H1 (cell line): Measurements from ENCODE around the gene GUCY1A2. TPM values are rescaled to one million over a fixed set of nuclear protein-coding genes. Genes with fewer than 3 reads are reported as not detected.

Source experiments
- CTCF ChIA-PET: fragments of 300-600 bp; sonication (Branson Sonifier 250); formaldehyde crosslinking; loops from one replicate; lab custom pipeline; 2021; ENCODE audit not compliant: partially characterized antibody; lab: Charles Lee
- POLR2A ChIA-PET: fragments of 300-600 bp; sonication (Branson Sonifier 250); formaldehyde crosslinking; loops from one replicate; lab custom pipeline; 2021; ENCODE audit warnings: inconsistent platforms; ENCODE audit not compliant: partially characterized antibody; lab: Charles Lee
- DNase-seq, 2 experiments: peaks; one replicate each; pipeline versions ENCODE4 v3.0.0 to v3.0.0-alpha.2; 2010 to 2022; ENCODE audit warnings: low spot score in 2 of 2, low read depth in 1 of 2, mixed read lengths in 1 of 2
- FAIRE-seq: peaks from 2 replicates; lab custom pipeline; 2011; peaks lifted over from hg19 to GRCh38; lab: Jason Lieb, UNC
- H2AFZ ChIP-seq: 2 replicates; pipeline ENCODE4 v1.8.1; 2012; ENCODE audit warnings: low read length, inconsistent platforms
- H2AK5ac ChIP-seq: 2 replicates; pipeline ENCODE4 v1.6.1; 2013; ENCODE audit warnings: low read depth, low read length
- H2BK120ac ChIP-seq: replicated peaks from 2 replicates; pipeline ENCODE3; 2013; ENCODE audit warnings: low read depth, low read length, inconsistent platforms
- H2BK12ac ChIP-seq: 2 replicates; pipeline ENCODE4 v1.6.1; 2013; ENCODE audit warnings: low read depth, low read length
- H2BK15ac ChIP-seq: 2 replicates; pipeline ENCODE4 v1.6.1; 2013; ENCODE audit warnings: low read length
- H2BK20ac ChIP-seq: 2 replicates; pipeline ENCODE4 v1.6.1; 2013; ENCODE audit warnings: low read length
- H2BK5ac ChIP-seq: 2 replicates; pipeline ENCODE4 v1.6.1; 2013; ENCODE audit warnings: low read depth, low read length
- H3K14ac ChIP-seq: 2 replicates; pipeline ENCODE4 v1.6.1; 2013; ENCODE audit warnings: inconsistent platforms; ENCODE audit not compliant: insufficient read length
- H3K18ac ChIP-seq: 2 replicates; pipeline ENCODE4 v1.6.1; 2013; ENCODE audit warnings: low read length; ENCODE audit errors: extremely low read depth
- H3K23ac ChIP-seq: 2 replicates; pipeline ENCODE4 v1.6.1; 2013; ENCODE audit warnings: inconsistent platforms; ENCODE audit not compliant: insufficient read length
- H3K23me2 ChIP-seq: 2 replicates; pipeline ENCODE4 v1.6.1; 2013; ENCODE audit warnings: low read depth, low read length
- H3K27ac ChIP-seq: 2 replicates; pipeline ENCODE4 v1.6.1; 2011; ENCODE audit warnings: low read depth, low read length, inconsistent platforms
- H3K27me3 ChIP-seq, 4 experiments: replicated peaks in 1 of 4; 1 replicate in 1 of 4; 2 replicates in 3 of 4; pipeline versions ENCODE4 v1.6.1 to v1.8.1; 2011 to 2013; ENCODE audit warnings: low read length in 3 of 4, mild to moderate bottlenecking in 3 of 4, inconsistent platforms in 2 of 4, mixed read lengths in 2 of 4, moderate library complexity in 1 of 4; ENCODE audit not compliant: control insufficient read depth in 3 of 4, insufficient read depth in 3 of 4; ENCODE audit errors: extremely low read depth in 1 of 4
- H3K36me3 ChIP-seq, 4 experiments: 2 replicates each; pipeline versions ENCODE4 v1.6.1 to v1.8.1; 2011 to 2013; ENCODE audit warnings: mild to moderate bottlenecking in 4 of 4, low read length in 3 of 4, moderate library complexity in 2 of 4, control low read depth in 1 of 4, inconsistent platforms in 1 of 4; ENCODE audit not compliant: insufficient read depth in 4 of 4, control insufficient read depth in 2 of 4
- H3K4ac ChIP-seq: replicated peaks from 2 replicates; pipeline ENCODE3; 2013; ENCODE audit warnings: low read length, low read depth, mixed read lengths, inconsistent platforms; ENCODE audit not compliant: insufficient read length
- H3K4me1 ChIP-seq, 4 experiments: replicated peaks in 1 of 4; 1 replicate in 1 of 4; 2 replicates in 3 of 4; pipeline versions ENCODE4 v1.6.1 to v1.8.1; 2011 to 2013; ENCODE audit warnings: low read length in 3 of 4, inconsistent platforms in 2 of 4, mixed read lengths in 1 of 4; ENCODE audit not compliant: insufficient read depth in 4 of 4, control insufficient read depth in 3 of 4
- H3K4me2 ChIP-seq, 2 experiments: 2 replicates each; pipeline versions ENCODE4 v1.6.1 to v1.8.1; 2011 to 2013; ENCODE audit warnings: low read depth in 2 of 2, low read length in 2 of 2, control low read depth in 1 of 2, inconsistent platforms in 1 of 2, mild to moderate bottlenecking in 1 of 2; ENCODE audit not compliant: insufficient read depth in 1 of 2
- H3K4me3 ChIP-seq, 4 experiments: fragments of 200-600, 300-600 bp in 1 of 4; sonication (generic), shearing (Covaris generic), sonication (Bioruptor Twin) in 1 of 4; 2 replicates each; pipeline versions ENCODE4 v1.5.1 to v1.8.1; 2011 to 2016; ENCODE audit warnings: low read length in 4 of 4, low read depth in 3 of 4, control low read depth in 2 of 4, inconsistent platforms in 2 of 4, mild to moderate bottlenecking in 2 of 4, mixed read lengths in 1 of 4, moderate library complexity in 1 of 4; ENCODE audit not compliant: insufficient read depth in 2 of 4; ENCODE audit errors: extremely low read depth in 1 of 4
- H3K56ac ChIP-seq: replicated peaks from 2 replicates; pipeline ENCODE3; 2013; ENCODE audit warnings: low read depth, mild to moderate bottlenecking, mixed read lengths, low read length, inconsistent platforms; ENCODE audit not compliant: insufficient read length
- H3K79me1 ChIP-seq: 2 replicates; pipeline ENCODE4 v1.6.1; 2013; ENCODE audit warnings: low read depth, low read length, control low read depth
- H3K79me2 ChIP-seq, 2 experiments: 2 replicates each; pipeline versions ENCODE4 v1.6.1 to v1.8.1; 2012 to 2013; ENCODE audit warnings: low read length in 2 of 2, mild to moderate bottlenecking in 2 of 2, inconsistent platforms in 1 of 2; ENCODE audit not compliant: insufficient read depth in 2 of 2, control insufficient read depth in 1 of 2
- H3K9ac ChIP-seq, 4 experiments: replicated peaks in 1 of 4; 1 replicate in 1 of 4; 2 replicates in 3 of 4; pipeline versions ENCODE4 v1.6.1 to v1.8.1; 2011 to 2013; ENCODE audit warnings: low read depth in 3 of 4, low read length in 3 of 4, control low read depth in 2 of 4, mild to moderate bottlenecking in 2 of 4, moderate library complexity in 2 of 4, inconsistent platforms in 1 of 4; ENCODE audit errors: extremely low read depth in 1 of 4
- H3K9me3 ChIP-seq, 2 experiments: 2 replicates each; pipeline versions ENCODE4 v1.6.1 to v1.8.1; 2012 to 2013; ENCODE audit warnings: mild to moderate bottlenecking in 2 of 2, moderate library complexity in 2 of 2, control low read depth in 1 of 2, inconsistent platforms in 1 of 2, low read depth in 1 of 2, low read length in 1 of 2, mixed read lengths in 1 of 2; ENCODE audit not compliant: insufficient read depth in 2 of 2
- H4K20me1 ChIP-seq, 2 experiments: replicated peaks in 1 of 2; 2 replicates each; pipeline versions ENCODE3 to v1.8.1; 2011 to 2013; ENCODE audit warnings: inconsistent platforms in 2 of 2, low read length in 2 of 2, mild to moderate bottlenecking in 1 of 2; ENCODE audit not compliant: insufficient read depth in 2 of 2, control insufficient read depth in 1 of 2
- H4K5ac ChIP-seq: 2 replicates; pipeline ENCODE4 v1.6.1; 2013; ENCODE audit warnings: low read length, low read depth, mixed read lengths, inconsistent platforms; ENCODE audit not compliant: insufficient read length
- H4K8ac ChIP-seq: 2 replicates; pipeline ENCODE4 v1.8.0; 2013; ENCODE audit warnings: mild to moderate bottlenecking, moderate library complexity, low read length, inconsistent platforms; ENCODE audit not compliant: insufficient read depth; ENCODE audit errors: extremely low read depth
- H4K91ac ChIP-seq: replicated peaks from 2 replicates; pipeline ENCODE3; 2013; ENCODE audit warnings: low read length, mixed read lengths, inconsistent platforms; ENCODE audit not compliant: insufficient read length
- CEBPB ChIP-seq: IDR thresholded peaks from 2 replicates; pipeline ENCODE4 v1.6.1; 2012; ENCODE audit warnings: low read depth, low read length
- CTCF ChIP-seq, 3 experiments: IDR thresholded peaks; 1 replicate in 2 of 3; 2 replicates in 1 of 3; pipeline versions ENCODE4 v1.5.1 to v1.6.1; 2011; ENCODE audit warnings: low read length in 3 of 3, mild to moderate bottlenecking in 3 of 3, inconsistent platforms in 2 of 3, low read depth in 1 of 3, moderate library complexity in 1 of 3; ENCODE audit not compliant: insufficient read depth in 1 of 3; ENCODE audit errors: control extremely low read depth in 1 of 3
- EP300 ChIP-seq, 2 experiments: IDR thresholded peaks; 1 replicate in 1 of 2; 2 replicates in 1 of 2; pipeline ENCODE4 v1.6.1; 2011 to 2012; ENCODE audit warnings: low read depth in 2 of 2, low read length in 2 of 2, mild to moderate bottlenecking in 2 of 2, borderline replicate concordance in 1 of 2, inconsistent platforms in 1 of 2, moderate library complexity in 1 of 2
- JUN ChIP-seq: IDR thresholded peaks from 2 replicates; pipeline ENCODE4 v1.6.1; 2011; ENCODE audit warnings: low read depth, mild to moderate bottlenecking, improper control_type of control experiment, low read length
- KDM1A ChIP-seq: fragments of 200-600, 300-600 bp; sonication (generic); IDR thresholded peaks from 2 replicates; pipeline ENCODE4 v1.7.1; 2016; ENCODE audit warnings: mild to moderate bottlenecking, low read length, borderline replicate concordance
- KDM4A ChIP-seq: IDR thresholded peaks from one replicate; pipeline ENCODE4 v1.7.1; 2012; ENCODE audit warnings: low read depth, mild to moderate bottlenecking, moderate library complexity, low read length, inconsistent platforms; ENCODE audit not compliant: severe bottlenecking
- MAFK ChIP-seq: IDR thresholded peaks from 2 replicates; pipeline ENCODE4 v1.6.1; 2012; ENCODE audit warnings: low read depth, mild to moderate bottlenecking, improper control_type of control experiment, low read length
- RXRA ChIP-seq: IDR thresholded peaks from 2 replicates; pipeline ENCODE4 v1.6.1; 2011; ENCODE audit warnings: low read depth, mild to moderate bottlenecking, low read length, moderate library complexity; ENCODE audit not compliant: insufficient read depth
- SAP30 ChIP-seq: fragments of 300-600 bp; sonication (generic); IDR thresholded peaks from 2 replicates; pipeline ENCODE4 v1.7.1; 2012; ENCODE audit warnings: low read length, moderate library complexity, mild to moderate bottlenecking, inconsistent platforms; ENCODE audit not compliant: insufficient read depth, insufficient replicate concordance
- SP4 ChIP-seq: IDR thresholded peaks from 2 replicates; pipeline ENCODE4 v1.6.1; 2012; ENCODE audit warnings: low read length, inconsistent platforms
- WGBS, 2 experiments: shearing (Covaris generic) in 1 of 2; methylation state at CpG; one replicate each; pipeline versions ENCODE4 v1.1.6 to v1.1.7; 2013 to 2015; ENCODE audit warnings: low lambda C conversion rate in 2 of 2, mixed read lengths in 2 of 2, inconsistent platforms in 1 of 2, low coverage in 1 of 2, missing lambda C conversion rate in 1 of 2; ENCODE audit not compliant: insufficient replicate concordance in 2 of 2, insufficient coverage in 1 of 2, insufficient read length in 1 of 2; ENCODE audit errors: extremely low coverage in 1 of 2, missing lambda C conversion rate in 1 of 2; 5-methylcytosine and 5-hydroxymethylcytosine counted together
- polyA plus RNA-seq, 7 experiments: library from polyadenylated mRNA; depleted of rRNA in 3 of 7; stranded (reverse) in 5 of 7; unstranded in 2 of 7; fragments of >200 nt in 5 of 7; fragments of 200-250 nt in 2 of 7; gene quantifications; 1 replicate in 5 of 7; 2 replicates in 1 of 7; 4 replicates in 1 of 7; pipeline versions ENCODE4 v1.2.1 to v1.2.3, GENCODE V29; 2011 to 2013; ENCODE audit warnings: missing spikeins in 2 of 7, mixed read lengths in 2 of 7
- total RNA-seq: library from RNA; stranded (reverse); fragmentation: NEBNext Ultra II Directional; extraction: Animal tissue kit (Norgen Biotek cat#: 25700); gene quantifications from 2 replicates; pipeline ENCODE4 v1.2.1, GENCODE V29; 2021

The GUCY1A2 gene
- total and polyA plus RNA-seq, 2 of the 8 experiments (the other 6 are each of a cell fraction or from before 2014, with no cell fraction given): 0.11 to 1.9 TPM

- Histone ChIP-seq H3K14ac (no peak overlapping the region), H4K91ac (no peak overlapping the region), H2BK120ac (no peak overlapping the region), H3K79me2 (no peaks in the 10 kb centered on the region), H4K8ac (no peak overlapping the region), H3K23ac (no peak overlapping the region), H3K79me1 (no peaks in the 10 kb centered on the region), H2AFZ (no peak overlapping the region), H3K9me3 (no peaks in the 10 kb centered on the region), H3K4me1 (no peaks in the 10 kb centered on the region), H2BK12ac (no peak overlapping the region), H4K20me1 (no peaks in the 10 kb centered on the region), H2BK20ac (no peak overlapping the region), H3K56ac (no peak overlapping the region), H2BK15ac (no peak overlapping the region), H3K36me3 (no peaks in the 10 kb centered on the region), H3K18ac (no peak overlapping the region), H3K27me3 (no peaks in the 10 kb centered on the region), H3K23me2 (no peaks in the 10 kb centered on the region), H3K9ac (no peak overlapping the region), H3K4me3 (no peak overlapping the region), H2AK5ac (no peak overlapping the region), H4K5ac (no peak overlapping the region), H3K4me2 (no peak overlapping the region), H3K27ac (no peak overlapping the region), H3K4ac (no peak overlapping the region), H2BK5ac (no peak overlapping the region)
- DNase-seq: no peak
- ChIA-PET POLR2A (no interaction called here), CTCF (no interaction called here)
- no peak for FAIRE-seq
- no peak for TF ChIP-seq KDM4A
- TF ChIP-seq EP300 (IDR thresholded peaks at IDR 0.05; ENCODE audit: borderline replicate concordance in 1 of 2, low read depth in 2 of 2, low read length in 2 of 2): no peak
- TF ChIP-seq MAFK: no peak
- TF ChIP-seq JUN: no peak
- TF ChIP-seq CEBPB: no peak
- TF ChIP-seq SAP30: no peak
- TF ChIP-seq SP4: no peak
- TF ChIP-seq KDM1A: no peak
- no peak for TF ChIP-seq CTCF (IDR thresholded peaks at IDR 0.05; ENCODE audit: control extremely low read depth in 1 of 3, insufficient read depth in 1 of 3, low read depth in 1 of 3, low read length in 3 of 3)
- TF ChIP-seq RXRA: no peak
- 92% methylated on average over 5 of the region's 5 CpGs; no CpG with 5 or more reads in 1 of the 2 experiments for WGBS, 2 experiments
These were observed 323.8 kb downstream of the GUCY1A2 start for GRCh38 chr11:106694501-106694900.
